AG09319 (cell line): Measurements from ENCODE around the gene OMG.
"Not testable (repeated sequence)": the region's sequence is repeated elsewhere in the genome, so short reads cannot be mapped to it uniquely, and the experiment has no call there.

ENCODE experiments used
- DNase-seq: peaks from one replicate; pipeline ENCODE4 v3.0.0-alpha.2; 2010; ENCODE audit warnings: low read depth; ENCODE audit errors: extremely low read depth
- TF ChIP-seq, protein P1 (sequence below): IDR thresholded peaks from 2 replicates; pipeline ENCODE4 v1.5.1; 2011; ENCODE audit warnings: low read depth, mild to moderate bottlenecking, inconsistent platforms, low read length, moderate library complexity

The OMG gene

DNA sequence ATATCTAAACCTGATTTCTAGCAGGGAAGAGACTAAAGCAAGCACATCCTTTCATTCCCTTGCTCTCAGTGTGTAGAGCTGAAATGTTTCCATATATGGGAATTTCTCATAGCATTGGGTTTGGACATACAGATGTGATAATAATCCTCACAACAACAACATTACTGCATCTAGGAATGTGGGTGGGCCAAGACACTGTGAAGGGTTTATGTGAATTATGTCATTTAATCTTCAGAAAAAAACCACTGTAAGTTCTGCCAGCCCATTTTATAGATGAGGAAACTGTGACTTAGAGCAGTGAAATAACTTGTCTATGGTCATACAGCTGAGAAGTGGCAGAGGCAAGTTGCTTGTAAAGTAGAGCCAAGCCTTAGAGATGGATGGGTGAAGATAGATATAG lies 5.2 kb downstream of the OMG start:
- TF ChIP-seq, protein P1, sequence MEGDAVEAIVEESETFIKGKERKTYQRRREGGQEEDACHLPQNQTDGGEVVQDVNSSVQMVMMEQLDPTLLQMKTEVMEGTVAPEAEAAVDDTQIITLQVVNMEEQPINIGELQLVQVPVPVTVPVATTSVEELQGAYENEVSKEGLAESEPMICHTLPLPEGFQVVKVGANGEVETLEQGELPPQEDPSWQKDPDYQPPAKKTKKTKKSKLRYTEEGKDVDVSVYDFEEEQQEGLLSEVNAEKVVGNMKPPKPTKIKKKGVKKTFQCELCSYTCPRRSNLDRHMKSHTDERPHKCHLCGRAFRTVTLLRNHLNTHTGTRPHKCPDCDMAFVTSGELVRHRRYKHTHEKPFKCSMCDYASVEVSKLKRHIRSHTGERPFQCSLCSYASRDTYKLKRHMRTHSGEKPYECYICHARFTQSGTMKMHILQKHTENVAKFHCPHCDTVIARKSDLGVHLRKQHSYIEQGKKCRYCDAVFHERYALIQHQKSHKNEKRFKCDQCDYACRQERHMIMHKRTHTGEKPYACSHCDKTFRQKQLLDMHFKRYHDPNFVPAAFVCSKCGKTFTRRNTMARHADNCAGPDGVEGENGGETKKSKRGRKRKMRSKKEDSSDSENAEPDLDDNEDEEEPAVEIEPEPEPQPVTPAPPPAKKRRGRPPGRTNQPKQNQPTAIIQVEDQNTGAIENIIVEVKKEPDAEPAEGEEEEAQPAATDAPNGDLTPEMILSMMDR: no peak
- DNase-seq: no peak

DNA sequence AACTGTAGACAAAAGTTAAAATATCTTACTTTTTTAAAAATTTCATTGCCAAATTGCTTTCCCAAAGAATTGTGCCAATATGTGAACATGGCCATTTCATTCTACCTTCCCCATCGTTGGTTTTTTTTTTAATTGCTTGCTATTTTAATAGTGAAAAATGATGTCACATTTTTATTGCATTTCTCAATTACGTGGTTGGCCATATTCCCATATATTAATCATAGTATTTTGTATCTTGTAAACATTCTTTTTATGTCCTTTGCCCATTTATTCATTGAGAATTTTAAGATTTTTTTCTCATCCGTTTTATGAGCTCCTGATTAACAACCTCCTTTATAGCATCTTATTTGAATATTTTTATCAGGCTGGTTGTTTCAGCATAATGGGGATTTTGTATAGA lies 7.2 kb downstream of the OMG start:
- TF ChIP-seq, protein P1: no peak
- no peak for DNase-seq

DNA sequence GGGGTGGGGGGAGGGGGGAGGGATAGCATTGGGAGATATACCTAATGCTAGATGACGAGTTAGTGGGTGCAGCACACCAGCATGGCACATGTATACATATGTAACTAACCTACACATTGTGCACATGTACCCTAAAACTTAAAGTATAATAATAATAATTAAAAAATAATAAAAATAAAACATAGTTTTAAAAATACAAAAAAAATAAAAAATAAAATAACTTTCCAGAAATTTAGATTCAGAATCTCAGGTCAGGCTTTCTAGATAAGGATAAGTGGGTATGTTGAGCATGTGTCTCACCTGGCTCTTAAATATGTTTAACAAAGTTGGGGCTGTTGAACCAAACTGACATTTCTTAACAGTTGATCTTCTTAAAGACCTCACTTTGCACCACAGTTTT lies 9.1 kb downstream of the OMG start:
- DNase-seq: not testable (repeated sequence)

DNA sequence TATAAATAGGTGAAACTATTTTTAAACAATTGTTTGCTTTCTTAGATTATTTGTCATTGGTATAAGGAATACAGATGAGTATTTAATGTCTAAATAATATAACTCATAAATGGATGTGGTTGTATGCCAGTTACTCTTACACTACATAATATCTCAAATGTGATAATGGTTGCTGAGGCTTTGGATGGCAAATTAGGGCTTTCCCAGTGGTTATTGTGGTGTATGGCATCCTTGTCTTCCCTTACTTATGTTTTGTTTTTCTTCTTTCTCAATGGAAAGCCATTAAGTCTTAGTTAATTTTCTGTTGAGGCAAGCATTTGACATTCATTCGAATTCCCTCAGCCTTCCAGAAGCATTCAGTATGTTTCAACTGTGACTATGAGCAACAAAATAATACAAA lies 10.5 kb downstream of the OMG start:
- TF ChIP-seq, protein P1: no peak
- DNase-seq: no peak

DNA sequence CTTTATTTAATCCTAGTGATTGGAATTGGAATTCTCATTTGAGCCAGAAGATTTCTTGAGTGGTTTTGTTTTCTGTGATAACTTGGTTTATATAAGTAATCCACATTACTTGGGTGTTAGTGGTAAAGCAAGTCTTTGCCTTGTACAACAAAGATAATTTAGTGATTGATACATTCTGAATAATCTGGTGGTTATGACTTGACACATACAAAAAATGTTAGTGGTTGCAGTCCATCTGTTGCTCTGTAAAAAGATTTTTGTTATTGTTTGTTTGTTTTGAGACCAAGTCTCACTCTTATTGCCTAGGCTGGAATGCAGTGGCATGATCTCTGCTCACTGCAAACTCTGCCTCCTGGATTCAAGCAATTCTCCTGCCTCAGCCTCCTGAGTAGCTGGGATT lies 13.2 kb downstream of the OMG start:
- TF ChIP-seq, protein P1: no peak
- DNase-seq: no peak

DNA sequence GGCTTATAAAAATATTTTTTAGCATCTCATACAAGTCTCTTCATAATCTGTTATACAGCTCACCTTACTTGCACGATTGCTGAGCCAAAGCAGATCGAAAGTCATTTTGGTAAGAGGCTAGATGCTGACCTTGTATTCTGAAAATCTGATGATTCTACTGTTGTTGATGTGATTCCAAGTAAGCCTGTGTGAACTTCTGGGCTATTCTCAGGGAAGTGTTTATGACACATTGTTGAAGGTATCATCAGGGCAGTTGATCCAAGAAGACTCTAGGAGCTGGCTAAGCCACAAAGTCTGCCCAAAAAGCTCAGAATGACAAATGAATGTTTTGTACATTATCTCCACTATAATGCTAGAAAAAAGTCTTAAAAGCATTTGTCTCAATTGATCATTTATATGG lies 16.0 kb downstream of the OMG start:
- TF ChIP-seq, protein P1: no peak
- no peak for DNase-seq

DNA sequence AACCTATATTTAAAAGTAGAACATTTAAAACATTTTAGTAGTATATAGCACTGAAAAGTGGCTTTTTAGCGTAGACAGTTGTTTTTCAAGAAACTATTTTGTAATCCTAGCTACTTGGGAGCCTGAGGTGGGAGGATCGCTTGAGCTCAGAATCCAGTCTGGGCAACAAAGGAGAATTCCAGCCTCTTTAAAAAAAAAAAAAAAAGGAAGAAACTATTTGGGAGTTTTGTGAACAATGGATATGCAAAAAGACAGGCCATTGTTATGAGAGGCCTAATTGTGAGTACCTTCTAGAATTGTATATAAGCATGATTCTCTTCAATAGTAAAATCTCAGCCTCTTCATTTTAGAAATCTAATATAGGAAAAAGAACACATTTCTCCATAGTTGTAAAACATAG lies 17.6 kb downstream of the OMG start:
- DNase-seq: no peak
- TF ChIP-seq, protein P1: no peak

DNA sequence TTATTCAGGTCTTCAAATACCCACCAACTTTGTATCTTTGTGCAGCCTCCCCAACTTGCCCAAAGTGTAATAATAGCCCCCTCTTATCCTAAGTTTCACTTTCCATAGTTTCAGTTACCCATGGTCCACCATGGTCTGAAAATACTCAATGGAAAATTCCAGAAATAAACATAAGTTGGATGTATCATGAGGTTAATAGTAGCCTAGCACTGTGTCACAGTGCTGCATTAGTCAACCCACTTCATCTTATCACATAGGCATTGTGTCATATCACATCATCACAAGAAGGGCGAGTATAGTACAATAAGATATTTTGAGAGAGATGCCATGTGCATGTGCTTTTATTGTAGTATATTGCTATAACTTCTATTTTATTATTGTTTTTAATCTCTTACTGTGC lies 21.9 kb downstream of the OMG start:
- TF ChIP-seq, protein P1: no peak

More for the DNA sequence above, 21.9 kb downstream of the OMG start:
- no peak for DNase-seq
